HepG2 (cell line): ENCODE data around the gene KIF26B. TPM values are rescaled to one million over a fixed set of nuclear protein-coding genes. Genes with fewer than 3 reads are reported as not detected.

Experiments
- ATF7 ChIP-seq, 2 experiments: fragments of 450-650 bp in 1 of 2; sonication (generic) in 1 of 2; formaldehyde crosslinking in 1 of 2; IDR thresholded peaks; 2 replicates each; pipeline versions ENCODE4 v1.4.0 to v1.6.1; 2016 to 2020; ENCODE audit warnings: antibody characterized with exemption in 1 of 2, mild to moderate bottlenecking in 1 of 2, missing genetic modification reagents in 1 of 2
- BCL6 ChIP-seq: IDR thresholded peaks from 2 replicates; pipeline ENCODE4 v1.6.1; 2016; ENCODE audit warnings: missing genetic modification reagents, missing compliant biosample characterization
- DNMT1 ChIP-seq: sonication (generic); formaldehyde crosslinking; IDR thresholded peaks from 2 replicates; pipeline ENCODE4 v1.5.1; 2020; ENCODE audit warnings: mild to moderate bottlenecking, missing genetic modification reagents
- FOXA1 ChIP-seq, 2 experiments: fragments of 450-650 bp in 1 of 2; sonication (generic) in 1 of 2; formaldehyde crosslinking in 1 of 2; IDR thresholded peaks; 2 replicates each; pipeline versions ENCODE4 v1.4.0 to v1.6.1; 2016 to 2020; ENCODE audit warnings: missing genetic modification reagents in 1 of 2
- GABPB1 ChIP-seq: IDR thresholded peaks from 2 replicates; pipeline ENCODE4 v1.6.1; 2016; ENCODE audit warnings: mild to moderate bottlenecking, missing genetic modification reagents, moderate library complexity, missing compliant biosample characterization
- GLI4 ChIP-seq: sonication (generic); formaldehyde crosslinking; IDR thresholded peaks from 2 replicates; pipeline ENCODE4 v1.5.1; 2020; ENCODE audit warnings: missing genetic modification reagents, mild to moderate bottlenecking, moderate library complexity, borderline replicate concordance
- JARID2 ChIP-seq: sonication (generic); formaldehyde crosslinking; IDR thresholded peaks from 2 replicates; pipeline ENCODE4 v1.8.1; 2023; ENCODE audit warnings: missing genetic modification reagents, inconsistent platforms; ENCODE audit not compliant: insufficient replicate concordance
- KDM6A ChIP-seq: IDR thresholded peaks from 2 replicates; pipeline ENCODE4 v1.6.1; 2016; ENCODE audit warnings: low read depth
- NFATC3 ChIP-seq: sonication (generic); formaldehyde crosslinking; IDR thresholded peaks from 2 replicates; pipeline ENCODE4 v1.5.1; 2020; ENCODE audit warnings: mild to moderate bottlenecking, missing genetic modification reagents
- RFXANK ChIP-seq: IDR thresholded peaks from 2 replicates; pipeline ENCODE4 v1.6.1; 2016
- SMAD1 ChIP-seq: sonication (generic); formaldehyde crosslinking; IDR thresholded peaks from 2 replicates; pipeline ENCODE4 v1.4.0; 2020; ENCODE audit warnings: missing genetic modification reagents, low read depth, mild to moderate bottlenecking, borderline replicate concordance
- SP2 ChIP-seq: sonication (generic); formaldehyde crosslinking; IDR thresholded peaks from 2 replicates; pipeline ENCODE4 v1.5.1; 2020; ENCODE audit warnings: mild to moderate bottlenecking, missing genetic modification reagents
- TP53 ChIP-seq: sonication (generic); formaldehyde crosslinking; conservative IDR thresholded peaks from 2 replicates; pipeline ENCODE4 v1.4.0; 2020; ENCODE audit warnings: missing genetic modification reagents
- WIZ ChIP-seq: sonication (generic); formaldehyde crosslinking; IDR thresholded peaks from 2 replicates; pipeline ENCODE4 v1.5.1; 2020; ENCODE audit warnings: mild to moderate bottlenecking, missing genetic modification reagents
- ZBTB34 ChIP-seq: sonication (generic); formaldehyde crosslinking; IDR thresholded peaks from 2 replicates; pipeline ENCODE4 v1.8.0; 2022; ENCODE audit warnings: mild to moderate bottlenecking, missing genetic modification reagents
- ZC3H4 ChIP-seq: sonication (generic); formaldehyde crosslinking; IDR thresholded peaks from 2 replicates; pipeline ENCODE4 v1.4.0; 2020; ENCODE audit warnings: missing genetic modification reagents, borderline replicate concordance
- ZFX ChIP-seq: sonication (generic); formaldehyde crosslinking; IDR thresholded peaks from 2 replicates; pipeline ENCODE4 v1.4.0; 2020; ENCODE audit warnings: mild to moderate bottlenecking, low read depth, missing genetic modification reagents, moderate library complexity
- ZMAT3 ChIP-seq: sonication (generic); formaldehyde crosslinking; conservative IDR thresholded peaks from 2 replicates; pipeline ENCODE4 v1.7.0; 2021; ENCODE audit warnings: missing genetic modification reagents
- ZNF260 ChIP-seq: sonication (generic); formaldehyde crosslinking; IDR thresholded peaks from 2 replicates; pipeline ENCODE4 v1.4.0; 2020; ENCODE audit warnings: missing genetic modification reagents, low read depth, mild to moderate bottlenecking, borderline replicate concordance
- ZNF446 ChIP-seq: sonication (generic); formaldehyde crosslinking; IDR thresholded peaks from 2 replicates; pipeline ENCODE4 v1.5.0; 2020; ENCODE audit warnings: mild to moderate bottlenecking, missing genetic modification reagents
- ZNF460 ChIP-seq: sonication (generic); formaldehyde crosslinking; IDR thresholded peaks from 2 replicates; pipeline ENCODE4 v1.5.1; 2020; ENCODE audit warnings: missing genetic modification reagents, mild to moderate bottlenecking, borderline replicate concordance
- ZNF75D ChIP-seq: sonication (generic); formaldehyde crosslinking; IDR thresholded peaks from 2 replicates; pipeline ENCODE4 v1.8.1; 2023; ENCODE audit warnings: missing genetic modification reagents, mild to moderate bottlenecking, borderline replicate concordance
- ZNF768 ChIP-seq: sonication (generic); formaldehyde crosslinking; IDR thresholded peaks from 2 replicates; pipeline ENCODE4 v1.4.0; 2020; ENCODE audit warnings: missing genetic modification reagents
- polyA plus RNA-seq, 8 experiments: library from polyadenylated mRNA; depleted of rRNA in 3 of 8; stranded (reverse) in 7 of 8; unstranded in 1 of 8; fragments of >200 nt; fragmentation: Illumina TruSeq in 4 of 8; extraction: Trizol in 4 of 8; gene quantifications; 2 replicates each; pipeline versions ENCODE4 v1.2.1 to v1.2.3, GENCODE V29; 2011 to 2016; ENCODE audit warnings: low read depth in 4 of 8, missing spikeins in 1 of 8, mixed read lengths in 1 of 8; ENCODE audit not compliant: insufficient read depth in 1 of 8
- total RNA-seq, 5 experiments: library from RNA; depleted of rRNA; stranded (reverse); fragments of >200 nt; fragmentation: Illumina TruSeq; extraction: Trizol; gene quantifications; 2 replicates each; pipeline ENCODE4 v1.2.3, GENCODE V29; 2016; ENCODE audit warnings: low read depth in 1 of 5
- TF ChIP-seq, protein P1 (sequence below): sonication (generic); formaldehyde crosslinking; IDR thresholded peaks from 2 replicates; pipeline ENCODE4 v1.8.0; 2023; ENCODE audit warnings: mild to moderate bottlenecking, missing genetic modification reagents
- TF ChIP-seq, protein P2 (sequence below): IDR thresholded peaks from 2 replicates; pipeline ENCODE4 v1.6.1; 2016; ENCODE audit warnings: missing compliant biosample characterization, missing genetic modification reagents, borderline replicate concordance
- TF ChIP-seq, protein P3 (sequence below): IDR thresholded peaks from 2 replicates; pipeline ENCODE4 v1.6.1; 2012; ENCODE audit warnings: inconsistent platforms

The KIF26B gene
- total and polyA plus RNA-seq, 2 of the 13 experiments (the other 11 are each of a cell fraction or from before 2014, with no cell fraction given), result 0.08 to 0.09 TPM

- TF ChIP-seq GLI4 (CRISPR knock-in tag) (no peak), WIZ (CRISPR knock-in tag) (no peak), SMAD1 (CRISPR knock-in tag) (no peak), BCL6 (CRISPR knock-in tag) (peak; percentile 51; the same call in 1 of the 2 replicates), ZNF460 (CRISPR knock-in tag) (no peak), SP2 (CRISPR knock-in tag) (no peak), FOXA1 (IDR thresholded peaks at IDR 0.05) (no peak), FOXA1 (CRISPR knock-in tag; IDR thresholded peaks at IDR 0.05) (no peak), TP53 (CRISPR knock-in tag) (no peak), DNMT1 (CRISPR knock-in tag) (no peak), JARID2 (no peak), KDM6A (CRISPR knock-in tag) (no peak), ZNF446 (peak; percentile 63), ZNF260 (no peak), ATF7 (IDR thresholded peaks at IDR 0.05) (no peak), ATF7 (CRISPR knock-in tag; IDR thresholded peaks at IDR 0.05) (no peak), ZNF75D (CRISPR knock-in tag) (0 out of 2 replicates have a peak, but pooled peaks have one; percentile 22), ZBTB34 (CRISPR knock-in tag) (no peak), ZFX (no peak), NFATC3 (no peak), ZMAT3 (CRISPR knock-in tag) (no peak), GABPB1 (CRISPR knock-in tag) (peak; percentile 38; the same call in 1 of the 2 replicates), ZNF768 (CRISPR knock-in tag) (no peak), RFXANK (CRISPR knock-in tag) (no peak), ZC3H4 (CRISPR knock-in tag) (no peak)
- TF ChIP-seq, protein P1, sequence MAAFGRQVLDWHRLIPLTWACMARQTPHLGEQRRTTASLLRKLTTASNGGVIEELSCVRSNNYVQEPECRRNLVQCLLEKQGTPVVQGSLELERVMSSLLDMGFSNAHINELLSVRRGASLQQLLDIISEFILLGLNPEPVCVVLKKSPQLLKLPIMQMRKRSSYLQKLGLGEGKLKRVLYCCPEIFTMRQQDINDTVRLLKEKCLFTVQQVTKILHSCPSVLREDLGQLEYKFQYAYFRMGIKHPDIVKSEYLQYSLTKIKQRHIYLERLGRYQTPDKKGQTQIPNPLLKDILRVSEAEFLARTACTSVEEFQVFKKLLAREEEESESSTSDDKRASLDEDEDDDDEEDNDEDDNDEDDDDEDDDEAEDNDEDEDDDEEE (CRISPR knock-in tag), result 0 out of 2 replicates have a peak, but pooled peaks have one; percentile 24
- TF ChIP-seq, protein P2, sequence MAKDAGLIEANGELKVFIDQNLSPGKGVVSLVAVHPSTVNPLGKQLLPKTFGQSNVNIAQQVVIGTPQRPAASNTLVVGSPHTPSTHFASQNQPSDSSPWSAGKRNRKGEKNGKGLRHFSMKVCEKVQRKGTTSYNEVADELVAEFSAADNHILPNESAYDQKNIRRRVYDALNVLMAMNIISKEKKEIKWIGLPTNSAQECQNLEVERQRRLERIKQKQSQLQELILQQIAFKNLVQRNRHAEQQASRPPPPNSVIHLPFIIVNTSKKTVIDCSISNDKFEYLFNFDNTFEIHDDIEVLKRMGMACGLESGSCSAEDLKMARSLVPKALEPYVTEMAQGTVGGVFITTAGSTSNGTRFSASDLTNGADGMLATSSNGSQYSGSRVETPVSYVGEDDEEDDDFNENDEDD (CRISPR knock-in tag), result peak; percentile 20; the same call in 1 of the 2 replicates
- TF ChIP-seq, protein P3, sequence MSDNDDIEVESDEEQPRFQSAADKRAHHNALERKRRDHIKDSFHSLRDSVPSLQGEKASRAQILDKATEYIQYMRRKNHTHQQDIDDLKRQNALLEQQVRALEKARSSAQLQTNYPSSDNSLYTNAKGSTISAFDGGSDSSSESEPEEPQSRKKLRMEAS, result peak; percentile 56
Observed at GRCh38 chr1:245154429-245155271, at the start of gene KIF26B (continued).
